Chondrocyte (in vitro differentiated cells): ENCODE data around the gene FAM186B. TPM values are rescaled to one million over a fixed set of nuclear protein-coding genes. Genes with fewer than 3 reads are reported as not detected.

Experiments used
- DNase-seq: peaks from one replicate; pipeline ENCODE4 v3.0.0; 2021; ENCODE audit warnings: mixed read lengths, low spot score
- H3K27ac Mint-ChIP-seq: one replicate; pipeline ENCODE4 v1.8.0; 2021; ENCODE audit warnings: mild to moderate bottlenecking, moderate library complexity, mixed read lengths; ENCODE audit not compliant: unreplicated experiment
- H3K27me3 Mint-ChIP-seq: 2 replicates; pipeline ENCODE4 v1.8.0; 2021; ENCODE audit warnings: low read depth, mixed read lengths
- H3K36me3 Mint-ChIP-seq: 2 replicates; pipeline ENCODE4 v1.8.0; 2021; ENCODE audit warnings: low read depth, mixed read lengths
- H3K4me1 Mint-ChIP-seq: 2 replicates; pipeline ENCODE4 v1.8.0; 2021; ENCODE audit warnings: low read depth, mild to moderate bottlenecking, mixed read lengths
- H3K4me3 Mint-ChIP-seq: one replicate; pipeline ENCODE4 v1.8.0; 2021; ENCODE audit warnings: mild to moderate bottlenecking, moderate library complexity, mixed read lengths; ENCODE audit not compliant: unreplicated experiment
- H3K9me3 Mint-ChIP-seq: 2 replicates; pipeline ENCODE4 v1.8.0; 2021; ENCODE audit warnings: low read depth, mixed read lengths
- total RNA-seq: library from RNA; stranded (reverse); gene quantifications from 3 replicates; pipeline ENCODE4 v1.2.1, GENCODE V29; 2021
- TF ChIP-seq, protein P1 (sequence below): fragments of 200-600 bp; sonication (generic); IDR thresholded peaks from 2 replicates; pipeline ENCODE4 v1.5.0; 2021; ENCODE audit warnings: antibody characterized with exemption, mild to moderate bottlenecking, moderate library complexity

Gene FAM186B
- total RNA-seq, 1 donor from 2014 or later, result 0.27 TPM

DNA sequence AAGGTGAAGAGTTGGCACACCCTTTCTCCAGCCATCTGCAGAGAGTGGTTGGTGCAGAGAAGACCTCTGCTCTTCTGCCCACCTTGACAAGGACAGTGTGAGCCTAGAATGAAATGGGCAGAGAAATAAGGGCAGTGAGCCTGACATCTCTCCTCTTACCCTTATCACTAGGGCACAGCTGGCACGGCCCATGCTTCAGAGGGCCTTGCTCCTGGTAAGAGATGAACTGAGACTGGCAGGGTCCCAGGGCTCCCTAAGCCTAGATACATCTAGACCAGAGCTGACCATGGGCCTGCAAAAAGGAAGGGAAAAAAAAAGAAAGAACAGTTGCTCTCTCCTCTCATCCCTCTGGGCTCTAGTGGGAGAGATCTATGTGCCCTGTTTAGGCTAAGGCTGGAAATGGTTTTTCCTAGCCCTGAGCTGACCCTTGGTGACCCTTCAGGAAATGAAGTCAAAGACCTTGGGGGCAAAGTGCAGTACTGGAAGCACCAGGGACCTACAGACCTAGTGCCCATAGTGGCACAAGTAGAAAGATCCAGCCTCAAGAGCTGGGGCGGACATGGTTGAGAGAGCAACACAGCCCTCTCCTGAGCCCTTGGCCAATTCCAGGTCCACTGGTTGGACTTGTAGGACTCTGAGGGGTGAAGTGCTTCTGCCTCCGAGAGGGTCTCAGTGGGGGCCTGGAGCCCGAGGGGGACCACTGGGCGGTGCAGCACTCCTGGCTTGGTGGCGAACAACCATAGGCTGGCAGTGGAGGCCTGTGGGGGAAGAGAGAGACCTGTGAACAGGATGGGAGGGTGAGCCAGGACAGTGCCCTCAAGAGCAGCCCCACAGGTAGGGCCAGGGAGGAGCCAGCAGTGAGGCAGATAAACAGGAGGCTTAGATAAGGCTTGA, 40.0 kb upstream of the FAM186B start:
- TF ChIP-seq, protein P1, sequence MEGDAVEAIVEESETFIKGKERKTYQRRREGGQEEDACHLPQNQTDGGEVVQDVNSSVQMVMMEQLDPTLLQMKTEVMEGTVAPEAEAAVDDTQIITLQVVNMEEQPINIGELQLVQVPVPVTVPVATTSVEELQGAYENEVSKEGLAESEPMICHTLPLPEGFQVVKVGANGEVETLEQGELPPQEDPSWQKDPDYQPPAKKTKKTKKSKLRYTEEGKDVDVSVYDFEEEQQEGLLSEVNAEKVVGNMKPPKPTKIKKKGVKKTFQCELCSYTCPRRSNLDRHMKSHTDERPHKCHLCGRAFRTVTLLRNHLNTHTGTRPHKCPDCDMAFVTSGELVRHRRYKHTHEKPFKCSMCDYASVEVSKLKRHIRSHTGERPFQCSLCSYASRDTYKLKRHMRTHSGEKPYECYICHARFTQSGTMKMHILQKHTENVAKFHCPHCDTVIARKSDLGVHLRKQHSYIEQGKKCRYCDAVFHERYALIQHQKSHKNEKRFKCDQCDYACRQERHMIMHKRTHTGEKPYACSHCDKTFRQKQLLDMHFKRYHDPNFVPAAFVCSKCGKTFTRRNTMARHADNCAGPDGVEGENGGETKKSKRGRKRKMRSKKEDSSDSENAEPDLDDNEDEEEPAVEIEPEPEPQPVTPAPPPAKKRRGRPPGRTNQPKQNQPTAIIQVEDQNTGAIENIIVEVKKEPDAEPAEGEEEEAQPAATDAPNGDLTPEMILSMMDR, result no peak
- Mint-ChIP-seq H3K4me1 (peaks cover 26% of the 10 kb centered on the region), H3K27ac (no peak overlapping the region), H3K4me3 (no peak overlapping the region), H3K27me3 (no peaks in the 10 kb centered on the region), H3K9me3 (no peaks in the 10 kb centered on the region), H3K36me3 (peaks cover 36% of the 10 kb centered on the region)
- no peak for DNase-seq

DNA sequence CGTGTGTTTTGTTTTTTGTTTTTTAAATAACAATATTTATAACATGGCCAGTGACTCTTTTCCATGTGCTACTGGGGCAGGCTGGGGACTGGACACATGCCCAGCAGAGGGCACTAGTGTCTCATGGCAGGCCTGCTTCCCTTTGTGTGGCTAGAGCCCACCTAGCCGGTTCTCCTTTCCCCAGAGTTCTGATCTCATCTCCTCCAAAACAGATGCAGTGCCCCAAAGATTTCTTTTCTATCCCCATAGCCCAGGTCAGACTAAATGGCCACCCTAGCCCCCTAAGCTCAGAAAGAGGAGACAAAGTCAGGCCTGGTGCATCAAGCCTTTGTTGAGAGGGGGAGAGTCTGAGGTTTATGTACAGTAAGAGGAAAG, 39.2 kb upstream of the FAM186B start:
- H3K27ac Mint-ChIP-seq, result peak overlapping the region; percentile 53
- DNase-seq, result no peak
- peaks cover 26% of the 10 kb centered on the region for H3K4me1 Mint-ChIP-seq
- TF ChIP-seq, protein P1, result peak; percentile 97
- peaks cover 29% of the 10 kb centered on the region for H3K36me3 Mint-ChIP-seq
- no peak overlapping the region for H3K4me3 Mint-ChIP-seq
- no peaks in the 10 kb centered on the region for H3K9me3 Mint-ChIP-seq
- no peaks in the 10 kb centered on the region for H3K27me3 Mint-ChIP-seq

DNA sequence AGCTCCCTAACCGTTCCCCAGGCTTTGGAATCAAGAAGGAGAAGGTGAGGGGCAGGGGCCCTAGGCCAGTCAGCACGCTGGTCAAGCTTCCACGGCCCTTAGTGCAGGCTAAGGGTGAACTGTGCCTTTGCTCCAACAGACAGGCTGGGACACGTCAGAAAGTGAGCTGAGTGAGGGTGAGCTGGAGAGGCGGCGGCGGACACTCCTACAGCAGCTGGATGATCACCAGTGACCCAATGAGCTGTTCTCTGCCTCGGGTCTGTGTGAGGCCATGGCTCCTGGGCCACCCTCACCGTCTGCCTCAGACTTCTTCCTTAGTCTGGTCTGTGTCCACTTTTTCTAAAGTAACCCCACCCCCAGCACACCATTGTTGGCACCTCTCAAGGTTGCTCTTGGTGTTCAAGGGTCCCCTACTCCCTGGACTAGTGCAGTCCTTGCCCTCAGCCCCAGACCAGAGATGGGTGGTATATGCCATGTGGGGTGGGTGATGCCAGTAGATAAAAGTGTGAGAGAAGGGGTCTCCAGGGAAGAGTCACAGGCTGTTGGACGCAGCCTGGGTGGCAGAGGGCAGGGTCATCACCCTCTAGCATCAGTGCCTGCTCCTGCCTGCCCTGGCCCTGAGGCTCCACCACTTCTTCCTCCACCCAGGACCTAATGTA, 38.7 kb upstream of the FAM186B start:
- H3K27me3 Mint-ChIP-seq, result no peaks in the 10 kb centered on the region

DNA sequence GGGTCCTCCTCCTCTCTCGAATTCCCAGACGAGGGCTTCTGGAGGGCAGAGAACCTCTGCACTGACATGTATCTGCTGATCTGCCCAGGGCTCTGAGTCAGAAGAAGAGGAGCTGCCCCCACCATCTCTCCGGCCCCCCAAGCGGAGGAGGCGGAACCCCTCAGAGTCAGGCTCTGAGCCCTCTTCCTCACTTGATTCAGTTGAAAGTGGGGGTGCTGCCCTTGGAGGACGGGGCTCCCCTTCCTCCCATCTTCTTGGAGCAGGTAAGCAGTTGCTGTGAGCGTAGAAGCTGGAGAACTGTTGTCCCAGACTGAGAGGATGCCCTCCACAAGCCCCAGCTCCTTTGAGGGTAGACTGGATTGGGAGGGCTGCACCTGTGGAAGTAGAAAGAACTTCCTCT, 37.7 kb upstream of the FAM186B start:
- H3K4me1 Mint-ChIP-seq, result peaks cover 17% of the 10 kb centered on the region
- no peak for DNase-seq

More for the DNA sequence above, 38.7 kb upstream of the FAM186B start:
- Mint-ChIP-seq H3K9me3 (no peaks in the 10 kb centered on the region), H3K36me3 (peaks cover 25% of the 10 kb centered on the region), H3K4me1 (peaks cover 26% of the 10 kb centered on the region), H3K4me3 (no peak overlapping the region), H3K27ac (peak overlapping the region; percentile 53)
- no peak for DNase-seq
- TF ChIP-seq, protein P1, result no peak

DNA sequence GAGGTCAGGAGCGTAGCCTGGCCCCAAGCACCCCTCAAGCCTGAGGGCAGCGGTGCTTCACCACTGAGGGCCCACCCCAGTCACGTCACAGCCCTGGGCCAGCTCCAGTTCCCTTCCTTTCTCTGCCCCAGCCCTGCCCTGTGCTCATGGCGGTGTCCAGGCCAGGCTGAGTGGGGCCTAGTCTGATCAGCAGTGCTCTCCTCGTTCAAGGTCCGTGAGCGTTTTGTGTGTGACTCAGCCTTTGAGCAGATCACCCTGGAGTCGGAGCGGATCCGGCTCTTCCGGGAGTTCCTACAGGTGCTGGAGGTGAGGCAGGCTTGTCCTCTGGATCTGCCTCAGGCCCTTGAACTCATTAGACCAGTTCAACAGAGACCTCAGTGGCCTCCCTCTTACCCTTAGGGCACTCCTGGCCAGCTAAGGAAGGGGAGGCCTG, 36.9 kb upstream of the FAM186B start:
- peak overlapping the region; percentile 32 for H3K27ac Mint-ChIP-seq
- peaks cover 17% of the 10 kb centered on the region for H3K36me3 Mint-ChIP-seq

More for the DNA sequence above, 37.7 kb upstream of the FAM186B start:
- Mint-ChIP-seq H3K27me3 (no peaks in the 10 kb centered on the region), H3K27ac (no peak overlapping the region), H3K9me3 (no peaks in the 10 kb centered on the region), H3K36me3 (peaks cover 21% of the 10 kb centered on the region), H3K4me3 (no peak overlapping the region)
- TF ChIP-seq, protein P1, result no peak

More for the DNA sequence above, 36.9 kb upstream of the FAM186B start:
- H3K4me3 Mint-ChIP-seq, result no peak overlapping the region
- TF ChIP-seq, protein P1, result no peak
- no peaks in the 10 kb centered on the region for H3K9me3 Mint-ChIP-seq
- H3K27me3 Mint-ChIP-seq, result no peaks in the 10 kb centered on the region
- DNase-seq, result no peak
- H3K4me1 Mint-ChIP-seq, result peaks cover 15% of the 10 kb centered on the region
